ENCODE measurements around the gene DGKI. TPM values are rescaled to one million over a fixed set of nuclear protein-coding genes. Genes with fewer than 3 reads are reported as not detected.

DGKI gene
- total and polyA plus RNA-seq, 2 of the 13 experiments (the other 11 are each of a cell fraction or from before 2014, with no cell fraction given), result 0.09 to 0.17 TPM

DNA sequence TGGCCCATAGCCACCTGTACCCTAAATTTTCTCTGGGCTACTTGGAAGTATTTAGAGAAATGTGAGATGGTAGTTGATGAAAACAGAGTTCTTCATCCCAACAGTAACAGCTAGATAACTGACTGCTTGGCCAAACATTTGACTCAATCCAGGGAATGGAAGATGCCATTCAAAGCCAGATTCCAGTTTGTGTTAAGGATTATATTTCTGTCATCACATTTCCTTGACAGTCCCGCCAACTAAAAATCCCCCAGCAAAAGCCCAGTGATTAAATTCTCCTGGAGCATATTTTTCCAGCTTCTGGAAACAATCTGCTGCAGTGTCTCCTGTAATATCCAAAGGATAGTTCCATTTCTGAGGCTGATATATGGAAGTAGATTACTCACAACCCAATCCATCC lies 457.9 kb downstream of the DGKI start (continued):
- TF ChIP-seq, protein P1, sequence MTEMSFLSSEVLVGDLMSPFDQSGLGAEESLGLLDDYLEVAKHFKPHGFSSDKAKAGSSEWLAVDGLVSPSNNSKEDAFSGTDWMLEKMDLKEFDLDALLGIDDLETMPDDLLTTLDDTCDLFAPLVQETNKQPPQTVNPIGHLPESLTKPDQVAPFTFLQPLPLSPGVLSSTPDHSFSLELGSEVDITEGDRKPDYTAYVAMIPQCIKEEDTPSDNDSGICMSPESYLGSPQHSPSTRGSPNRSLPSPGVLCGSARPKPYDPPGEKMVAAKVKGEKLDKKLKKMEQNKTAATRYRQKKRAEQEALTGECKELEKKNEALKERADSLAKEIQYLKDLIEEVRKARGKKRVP (CRISPR knock-in tag; IDR thresholded peaks at IDR 0.05), result no peak
- TF ChIP-seq SP4 (CRISPR knock-in tag; IDR thresholded peaks at IDR 0.05), result no peak
- TF ChIP-seq, protein P2, sequence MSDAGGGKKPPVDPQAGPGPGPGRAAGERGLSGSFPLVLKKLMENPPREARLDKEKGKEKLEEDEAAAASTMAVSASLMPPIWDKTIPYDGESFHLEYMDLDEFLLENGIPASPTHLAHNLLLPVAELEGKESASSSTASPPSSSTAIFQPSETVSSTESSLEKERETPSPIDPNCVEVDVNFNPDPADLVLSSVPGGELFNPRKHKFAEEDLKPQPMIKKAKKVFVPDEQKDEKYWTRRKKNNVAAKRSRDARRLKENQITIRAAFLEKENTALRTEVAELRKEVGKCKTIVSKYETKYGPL (CRISPR knock-in tag; IDR thresholded peaks at IDR 0.05), result no peak

DNA sequence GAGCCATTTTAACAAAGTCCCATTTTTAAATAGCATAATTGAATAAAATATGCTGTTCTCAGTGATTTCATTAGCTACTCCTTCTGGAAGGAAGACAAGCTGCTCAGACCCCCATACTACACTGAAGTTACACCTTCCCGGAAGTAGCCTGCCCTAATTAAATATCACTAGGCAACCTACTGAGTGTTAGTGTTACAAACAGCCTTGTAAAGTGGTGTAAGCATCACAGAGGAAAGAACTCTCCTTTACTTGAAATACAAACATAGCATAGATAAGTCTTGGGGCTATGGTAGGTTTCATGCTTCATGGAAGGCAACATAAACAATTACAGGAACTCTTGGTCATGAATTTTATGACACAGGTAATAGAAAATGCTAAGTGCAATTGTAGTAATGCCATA lies 459.8 kb downstream of the DGKI start:
- H3K79me2 ChIP-seq (ENCODE audit: insufficient read depth, low read length), result no peaks in the 10 kb centered on the region
- H3K4me3 ChIP-seq (replicated peaks in 1 of 3; ENCODE audit: insufficient read depth in 1 of 3, low read depth in 2 of 3, low read length in 3 of 3), result no peak overlapping the region
- in situ Hi-C loops (cut with HindIII; ENCODE audit: extremely low pct_ligation_motif_present, low pct_unique_long_range_greater_than_20kb), result no loop called here
- H2AFZ ChIP-seq (ENCODE audit: low read length), result no peak overlapping the region
- no peak overlapping the region for H3K9ac ChIP-seq (ENCODE audit: insufficient read depth, low read depth, low read length)
- H3K4me1 ChIP-seq (ENCODE audit: insufficient read depth, low read length), result no peaks in the 10 kb centered on the region
- H3K36me3 ChIP-seq (replicated peaks in 1 of 2; ENCODE audit: control insufficient read depth in 1 of 2, insufficient read depth in 2 of 2, low read length in 2 of 2), result no peaks in the 10 kb centered on the region
- DNase-seq (ENCODE audit: low spot score), result no peak
- ChIA-PET CTCF (ENCODE audit: low intra/inter-chr PET ratio, low total read pairs) (no interaction called here), POLR2A (no interaction called here)
- no TSS peak for BruUV-seq (replicated peaks)
- no peaks in the 10 kb centered on the region; a peak in 1 of 5 replicates for H3K27me3 ChIP-seq (ENCODE audit: control insufficient read depth in 1 of 2, insufficient read depth in 2 of 2, low read length in 2 of 2)
- 0% methylated on average over 1 of the region's 1 CpG for WGBS (ENCODE audit: low lambda C conversion rate)
- H4K20me1 ChIP-seq (ENCODE audit: insufficient read depth, low read length), result no peaks in the 10 kb centered on the region
- no peak for FAIRE-seq
- H3K9me3 ChIP-seq (ENCODE audit: low read length), result no peaks in the 10 kb centered on the region
- intact Hi-C loops (cut with micrococcal nuclease; ENCODE audit: unreplicated experiment), result no loop called here
- ATAC-seq, result no peak
- H3K4me2 ChIP-seq (ENCODE audit: low read depth, low read length), result no peak overlapping the region
- no peak overlapping the region for H3K27ac ChIP-seq (ENCODE audit: extremely low read length, insufficient read depth, low read length)
- TF ChIP-seq KLF11 (CRISPR knock-in tag; IDR thresholded peaks at IDR 0.05) (no peak), YEATS2 (CRISPR knock-in tag; IDR thresholded peaks at IDR 0.05; ENCODE audit: borderline replicate concordance) (no peak), ATRX (CRISPR knock-in tag; IDR thresholded peaks at IDR 0.05; ENCODE audit: borderline replicate concordance) (no peak), ZNF768 (CRISPR knock-in tag; IDR thresholded peaks at IDR 0.05) (no peak), EP300 (IDR thresholded peaks at IDR 0.05; ENCODE audit: low read depth in 2 of 2, low read length in 2 of 2) (no peak), EP300 (CRISPR knock-in tag; IDR thresholded peaks at IDR 0.05; ENCODE audit: borderline replicate concordance) (no peak), ZNF496 (CRISPR knock-in tag; IDR thresholded peaks at IDR 0.05; ENCODE audit: insufficient replicate concordance) (no peak), THAP11 (CRISPR knock-in tag; IDR thresholded peaks at IDR 0.05) (no peak), FLYWCH1 (CRISPR knock-in tag; IDR thresholded peaks at IDR 0.05) (no peak), NR1H2 (CRISPR knock-in tag; IDR thresholded peaks at IDR 0.05; ENCODE audit: borderline replicate concordance, low read depth) (no peak)
- TF ChIP-seq, protein P3, sequence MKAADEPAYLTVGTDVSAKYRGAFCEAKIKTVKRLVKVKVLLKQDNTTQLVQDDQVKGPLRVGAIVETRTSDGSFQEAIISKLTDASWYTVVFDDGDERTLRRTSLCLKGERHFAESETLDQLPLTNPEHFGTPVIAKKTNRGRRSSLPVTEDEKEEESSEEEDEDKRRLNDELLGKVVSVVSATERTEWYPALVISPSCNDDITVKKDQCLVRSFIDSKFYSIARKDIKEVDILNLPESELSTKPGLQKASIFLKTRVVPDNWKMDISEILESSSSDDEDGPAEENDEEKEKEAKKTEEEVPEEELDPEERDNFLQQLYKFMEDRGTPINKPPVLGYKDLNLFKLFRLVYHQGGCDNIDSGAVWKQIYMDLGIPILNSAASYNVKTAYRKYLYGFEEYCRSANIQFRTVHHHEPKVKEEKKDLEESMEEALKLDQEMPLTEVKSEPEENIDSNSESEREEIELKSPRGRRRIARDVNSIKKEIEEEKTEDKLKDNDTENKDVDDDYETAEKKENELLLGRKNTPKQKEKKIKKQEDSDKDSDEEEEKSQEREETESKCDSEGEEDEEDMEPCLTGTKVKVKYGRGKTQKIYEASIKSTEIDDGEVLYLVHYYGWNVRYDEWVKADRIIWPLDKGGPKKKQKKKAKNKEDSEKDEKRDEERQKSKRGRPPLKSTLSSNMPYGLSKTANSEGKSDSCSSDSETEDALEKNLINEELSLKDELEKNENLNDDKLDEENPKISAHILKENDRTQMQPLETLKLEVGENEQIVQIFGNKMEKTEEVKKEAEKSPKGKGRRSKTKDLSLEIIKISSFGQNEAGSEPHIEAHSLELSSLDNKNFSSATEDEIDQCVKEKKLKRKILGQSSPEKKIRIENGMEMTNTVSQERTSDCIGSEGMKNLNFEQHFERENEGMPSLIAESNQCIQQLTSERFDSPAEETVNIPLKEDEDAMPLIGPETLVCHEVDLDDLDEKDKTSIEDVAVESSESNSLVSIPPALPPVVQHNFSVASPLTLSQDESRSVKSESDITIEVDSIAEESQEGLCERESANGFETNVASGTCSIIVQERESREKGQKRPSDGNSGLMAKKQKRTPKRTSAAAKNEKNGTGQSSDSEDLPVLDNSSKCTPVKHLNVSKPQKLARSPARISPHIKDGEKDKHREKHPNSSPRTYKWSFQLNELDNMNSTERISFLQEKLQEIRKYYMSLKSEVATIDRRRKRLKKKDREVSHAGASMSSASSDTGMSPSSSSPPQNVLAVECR (CRISPR knock-in tag; IDR thresholded peaks at IDR 0.05; ENCODE audit: borderline replicate concordance), result no peak
- TF ChIP-seq, protein P4, sequence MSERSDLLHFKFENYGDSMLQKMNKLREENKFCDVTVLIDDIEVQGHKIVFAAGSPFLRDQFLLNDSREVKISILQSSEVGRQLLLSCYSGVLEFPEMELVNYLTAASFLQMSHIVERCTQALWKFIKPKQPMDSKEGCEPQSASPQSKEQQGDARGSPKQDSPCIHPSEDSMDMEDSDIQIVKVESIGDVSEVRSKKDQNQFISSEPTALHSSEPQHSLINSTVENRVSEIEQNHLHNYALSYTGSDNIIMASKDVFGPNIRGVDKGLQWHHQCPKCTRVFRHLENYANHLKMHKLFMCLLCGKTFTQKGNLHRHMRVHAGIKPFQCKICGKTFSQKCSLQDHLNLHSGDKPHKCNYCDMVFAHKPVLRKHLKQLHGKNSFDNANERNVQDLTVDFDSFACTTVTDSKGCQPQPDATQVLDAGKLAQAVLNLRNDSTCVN (CRISPR knock-in tag; IDR thresholded peaks at IDR 0.05; ENCODE audit: borderline replicate concordance), result no peak
- TF ChIP-seq, protein P5, sequence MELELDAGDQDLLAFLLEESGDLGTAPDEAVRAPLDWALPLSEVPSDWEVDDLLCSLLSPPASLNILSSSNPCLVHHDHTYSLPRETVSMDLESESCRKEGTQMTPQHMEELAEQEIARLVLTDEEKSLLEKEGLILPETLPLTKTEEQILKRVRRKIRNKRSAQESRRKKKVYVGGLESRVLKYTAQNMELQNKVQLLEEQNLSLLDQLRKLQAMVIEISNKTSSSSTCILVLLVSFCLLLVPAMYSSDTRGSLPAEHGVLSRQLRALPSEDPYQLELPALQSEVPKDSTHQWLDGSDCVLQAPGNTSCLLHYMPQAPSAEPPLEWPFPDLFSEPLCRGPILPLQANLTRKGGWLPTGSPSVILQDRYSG (CRISPR knock-in tag; IDR thresholded peaks at IDR 0.05), result no peak
